Measurements from ENCODE around the gene ILF3. TPM values are rescaled to one million over a fixed set of nuclear protein-coding genes. Genes with fewer than 3 reads are reported as not detected.

Gene ILF3
- total and polyA plus RNA-seq, 2 of the 13 experiments (the other 11 are each of a cell fraction or from before 2014, with no cell fraction given): 120 to 173 TPM

- no TSS peak for BruUV-seq (replicated peaks)
- Histone ChIP-seq H3K4me3 (replicated peaks in 1 of 3; ENCODE audit: insufficient read depth in 1 of 3, low read depth in 2 of 3, low read length in 3 of 3) (no peak overlapping the region), H3K79me2 (ENCODE audit: insufficient read depth, low read length) (no peaks in the 10 kb centered on the region), H3K9ac (ENCODE audit: insufficient read depth, low read depth, low read length) (no peak overlapping the region), H2AFZ (ENCODE audit: low read length) (no peak overlapping the region), H3K9me3 (ENCODE audit: low read length) (no peaks in the 10 kb centered on the region), H4K20me1 (ENCODE audit: insufficient read depth, low read length) (no peaks in the 10 kb centered on the region), H3K4me2 (ENCODE audit: low read depth, low read length) (no peak overlapping the region), H3K27ac (ENCODE audit: extremely low read length, insufficient read depth, low read length) (no peak overlapping the region), H3K27me3 (ENCODE audit: control insufficient read depth in 1 of 2, insufficient read depth in 2 of 2, low read length in 2 of 2) (no peaks in the 10 kb centered on the region; a peak in 1 of 5 replicates), H3K4me1 (ENCODE audit: insufficient read depth, low read length) (no peaks in the 10 kb centered on the region), H3K36me3 (replicated peaks in 1 of 2; ENCODE audit: control insufficient read depth in 1 of 2, insufficient read depth in 2 of 2, low read length in 2 of 2) (no peaks in the 10 kb centered on the region)
- in situ Hi-C loops (cut with HindIII; ENCODE audit: extremely low pct_ligation_motif_present, low pct_unique_long_range_greater_than_20kb): no loop called here
- TF ChIP-seq ATF1 (CRISPR knock-in tag; IDR thresholded peaks at IDR 0.05) (no peak), ZNF704 (CRISPR knock-in tag; IDR thresholded peaks at IDR 0.05; ENCODE audit: borderline replicate concordance) (no peak), ZNF33B (CRISPR knock-in tag; IDR thresholded peaks at IDR 0.05) (no peak), ZNF883 (CRISPR knock-in tag; IDR thresholded peaks at IDR 0.05; ENCODE audit: not compliant biosample characterization) (no peak), PCBP1 (IDR thresholded peaks at IDR 0.05; ENCODE audit: borderline replicate concordance, low read depth, low read length) (no peak), CBX5 (CRISPR knock-in tag; IDR thresholded peaks at IDR 0.05; ENCODE audit: borderline replicate concordance) (no peak), ZBTB8A (CRISPR knock-in tag; IDR thresholded peaks at IDR 0.05; ENCODE audit: borderline replicate concordance, low read depth) (no peak), ZNF136 (CRISPR knock-in tag; IDR thresholded peaks at IDR 0.05; ENCODE audit: low read depth) (no peak), HMG20B (CRISPR knock-in tag; conservative IDR thresholded peaks at IDR 0.05) (no peak), ETS1 (CRISPR knock-in tag; IDR thresholded peaks at IDR 0.05) (no peak), ZNF740 (CRISPR knock-in tag; IDR thresholded peaks at IDR 0.05) (no peak), KMT2A (CRISPR knock-in tag; IDR thresholded peaks at IDR 0.05) (no peak), GRHL1 (CRISPR knock-in tag; conservative IDR thresholded peaks at IDR 0.05) (no peak), RARA (CRISPR knock-in tag; IDR thresholded peaks at IDR 0.05) (no peak), ZNF691 (CRISPR knock-in tag; IDR thresholded peaks at IDR 0.05; ENCODE audit: borderline replicate concordance, low read depth) (no peak), NR3C1 (CRISPR knock-in tag; IDR thresholded peaks at IDR 0.05) (no peak), SNAPC5 (CRISPR knock-in tag; IDR thresholded peaks at IDR 0.05; ENCODE audit: borderline replicate concordance) (no peak)
- CTCF ChIA-PET (ENCODE audit: low intra/inter-chr PET ratio, low total read pairs): no interaction called here
- ATAC-seq: no peak
- intact Hi-C loops (cut with micrococcal nuclease; ENCODE audit: unreplicated experiment): no loop called here
- POLR2A ChIA-PET: interaction anchor here (1.5 kb wide), 1 partner anchor 22 kb away, joined by 3 read pairs; no protein-coding TSS in a partner anchor
- 54% methylated on average over 8 of the region's 8 CpGs for WGBS (ENCODE audit: low lambda C conversion rate)
- no peak for FAIRE-seq
- no peak for DNase-seq (ENCODE audit: low spot score)
Measured at GRCh38 chr19:10618846-10619245, 35.3 kb upstream of the ILF3 start.

Measured in HepG2 (cell line).